Midbrain (tissue), 1 donor: ENCODE results near the gene STMP1.
"Not testable (repeated sequence)": the region's sequence is repeated elsewhere in the genome, so short reads cannot be mapped to it uniquely, and the experiment has no call there.

Experiments used
- DNase-seq: peaks from one replicate; lab custom pipeline; 2025; lab: John Stamatoyannopoulos, UW

The STMP1 gene

DNA sequence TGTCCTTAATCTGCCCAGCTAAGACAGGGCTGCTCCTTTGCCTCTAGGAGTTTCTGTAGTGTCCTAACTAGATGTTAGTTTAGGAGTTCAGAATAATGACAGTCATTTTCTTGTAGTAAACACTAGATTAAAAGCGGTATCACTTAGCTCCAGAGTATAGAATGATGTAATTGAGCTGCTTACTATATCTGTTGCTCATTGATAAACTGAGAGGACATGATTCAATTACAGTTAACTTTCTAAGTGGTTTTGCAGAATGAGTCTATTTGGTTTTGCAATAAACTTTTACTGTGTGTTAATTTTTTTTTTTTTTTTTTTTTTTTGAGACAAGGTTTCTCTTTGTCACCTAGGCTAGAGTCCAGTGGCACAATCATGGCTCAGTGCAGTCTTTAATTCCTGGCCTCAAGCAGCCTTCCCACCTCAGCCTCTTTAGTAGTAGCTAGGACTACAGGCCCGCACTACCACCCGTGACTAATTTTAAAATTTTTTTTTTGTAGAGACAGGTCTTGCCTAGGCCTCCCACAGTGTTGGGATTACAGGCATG is 1.8 kb downstream of the STMP1 start:
- DNase-seq = no peak

GRCh38 chr7:135665042-135665441 is 2.7 kb downstream of the STMP1 start:
- DNase-seq = no peak

DNA sequence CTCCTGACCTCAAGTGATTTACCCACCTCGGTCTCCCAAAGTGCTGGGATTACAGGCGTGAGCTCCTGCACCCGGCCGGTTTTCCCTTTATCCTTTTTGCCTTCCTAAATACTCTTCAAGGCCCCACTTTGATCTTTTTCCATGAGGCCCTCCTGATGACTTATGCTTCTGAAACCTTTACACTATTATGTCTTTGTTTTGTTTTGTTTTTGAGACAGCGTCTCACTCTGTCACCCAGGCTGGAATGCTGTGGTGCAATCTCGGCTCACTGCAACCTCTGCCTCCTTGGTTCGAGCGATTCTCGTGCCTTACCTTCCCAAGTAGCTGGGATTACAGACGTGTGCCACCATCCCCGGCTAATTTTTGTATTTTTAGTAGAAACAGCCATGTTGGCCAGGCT is 3.8 kb downstream of the STMP1 start:
- no peak for DNase-seq

DNA sequence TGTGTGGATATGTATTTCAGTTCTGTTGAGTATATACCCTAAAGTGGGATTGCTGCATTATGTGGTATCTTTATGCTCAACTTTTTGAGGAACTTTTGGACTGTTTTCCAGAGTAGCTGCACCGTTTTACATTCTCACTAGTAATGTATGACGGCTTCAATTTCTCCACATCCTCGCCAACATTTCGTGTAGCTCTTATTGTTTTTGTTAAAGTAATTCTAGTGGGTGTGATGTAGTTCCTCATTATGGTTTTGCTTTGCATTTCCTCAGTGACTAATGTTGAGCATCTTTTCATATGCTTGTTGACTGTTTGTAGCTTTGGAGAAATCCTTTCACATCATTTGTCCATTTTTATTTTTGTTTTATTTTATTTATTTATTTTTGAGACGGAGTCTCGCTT is 4.5 kb downstream of the STMP1 start:
- no peak for DNase-seq

DNA sequence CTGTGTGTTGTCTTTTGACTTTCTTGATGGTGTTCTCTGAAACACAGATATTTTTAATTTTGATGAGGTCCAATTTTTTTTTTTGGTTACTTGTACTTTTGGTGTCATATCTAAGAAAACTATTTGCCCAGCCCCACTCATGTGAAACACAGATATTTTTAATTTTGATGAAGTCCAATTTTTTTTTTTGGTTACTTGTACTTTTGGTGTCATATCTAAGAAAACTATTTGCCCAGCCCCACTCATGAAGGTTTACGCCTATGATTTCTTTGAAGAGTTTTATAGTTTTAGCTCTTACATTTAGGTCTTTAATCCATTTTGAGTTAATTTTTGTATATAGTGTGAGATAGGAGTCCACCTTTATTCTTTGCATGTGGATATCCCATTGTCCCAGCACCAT is 5.3 kb downstream of the STMP1 start:
- DNase-seq = not testable (repeated sequence)

- not testable (repeated sequence) for DNase-seq
Observed at GRCh38 chr7:135668852-135669395, 6.6 kb downstream of the STMP1 start.

GRCh38 chr7:135669774-135670173 is 7.5 kb downstream of the STMP1 start:
- no peak for DNase-seq

GRCh38 chr7:135670179-135670578 is 7.9 kb downstream of the STMP1 start:
- DNase-seq = no peak

DNA sequence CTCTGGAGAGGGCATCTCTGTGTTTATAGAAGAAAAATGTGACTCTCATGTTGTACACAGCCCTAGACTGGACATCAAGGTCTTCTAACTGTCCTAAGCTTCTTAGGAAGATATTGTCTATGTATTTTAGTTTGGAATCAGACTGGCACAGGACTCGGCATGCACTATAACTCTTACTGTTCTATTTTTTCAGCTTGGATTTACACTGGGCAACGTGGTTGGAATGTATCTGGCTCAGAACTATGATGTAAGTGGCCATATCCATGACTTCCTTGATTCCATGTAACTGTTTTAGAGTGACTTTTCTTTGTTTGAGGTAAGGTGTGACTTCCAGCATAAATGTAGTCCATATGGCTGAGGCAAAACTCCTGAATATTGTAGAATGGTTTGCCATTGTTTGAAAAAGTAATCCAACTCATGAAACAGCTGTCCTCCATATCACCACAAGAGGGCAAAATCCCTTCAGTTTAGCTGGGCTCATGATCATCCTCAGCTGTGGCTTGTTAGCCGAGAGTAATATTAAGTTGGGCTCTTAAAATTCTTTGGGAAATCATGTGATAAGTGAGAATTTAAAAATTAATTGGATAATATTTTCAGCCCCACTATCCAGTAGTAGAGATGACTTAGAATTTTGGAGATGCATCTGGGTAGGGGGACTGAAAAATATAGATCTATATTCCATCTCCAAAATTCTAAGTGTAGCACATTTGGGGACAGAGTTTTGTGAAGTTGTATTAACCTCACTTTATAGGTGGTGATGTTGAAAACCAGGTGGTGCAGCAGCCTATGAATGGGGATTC is 10.4 kb downstream of the STMP1 start:
- peak; percentile 51 for DNase-seq

GRCh38 chr7:135673360-135673706 is 11.0 kb downstream of the STMP1 start:
- DNase-seq = no peak

GRCh38 chr7:135678612-135679575 is 16.6 kb downstream of the STMP1 start:
- DNase-seq = no peak

GRCh38 chr7:135681762-135682161 is 19.4 kb downstream of the STMP1 start:
- DNase-seq = no peak

DNA sequence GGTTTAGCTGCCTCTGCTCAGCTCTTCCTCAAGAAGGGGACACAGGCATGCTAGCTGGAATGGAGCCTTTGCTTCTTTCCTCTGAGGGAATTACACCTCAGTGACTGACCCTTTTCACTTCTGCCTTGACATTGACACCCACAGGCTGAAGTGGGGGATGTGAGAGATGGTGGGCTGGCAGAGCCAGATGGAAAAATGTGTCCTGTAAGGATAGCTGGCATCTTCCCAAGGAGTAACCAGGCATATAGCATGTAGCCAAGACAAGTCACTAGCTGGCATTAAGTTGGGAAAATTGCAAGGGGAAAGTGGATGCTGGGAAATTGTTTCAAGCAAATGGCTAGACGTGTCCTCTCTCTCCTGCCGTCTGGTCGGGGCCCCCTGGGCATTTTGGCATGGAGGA is 19.9 kb downstream of the STMP1 start:
- DNase-seq = no peak

GRCh38 chr7:135683609-135684008 is 21.3 kb downstream of the STMP1 start:
- DNase-seq = no peak

GRCh38 chr7:135684136-135684535 is 21.8 kb downstream of the STMP1 start:
- no peak for DNase-seq

GRCh38 chr7:135684699-135685098 is 22.4 kb downstream of the STMP1 start:
- DNase-seq = no peak

DNA sequence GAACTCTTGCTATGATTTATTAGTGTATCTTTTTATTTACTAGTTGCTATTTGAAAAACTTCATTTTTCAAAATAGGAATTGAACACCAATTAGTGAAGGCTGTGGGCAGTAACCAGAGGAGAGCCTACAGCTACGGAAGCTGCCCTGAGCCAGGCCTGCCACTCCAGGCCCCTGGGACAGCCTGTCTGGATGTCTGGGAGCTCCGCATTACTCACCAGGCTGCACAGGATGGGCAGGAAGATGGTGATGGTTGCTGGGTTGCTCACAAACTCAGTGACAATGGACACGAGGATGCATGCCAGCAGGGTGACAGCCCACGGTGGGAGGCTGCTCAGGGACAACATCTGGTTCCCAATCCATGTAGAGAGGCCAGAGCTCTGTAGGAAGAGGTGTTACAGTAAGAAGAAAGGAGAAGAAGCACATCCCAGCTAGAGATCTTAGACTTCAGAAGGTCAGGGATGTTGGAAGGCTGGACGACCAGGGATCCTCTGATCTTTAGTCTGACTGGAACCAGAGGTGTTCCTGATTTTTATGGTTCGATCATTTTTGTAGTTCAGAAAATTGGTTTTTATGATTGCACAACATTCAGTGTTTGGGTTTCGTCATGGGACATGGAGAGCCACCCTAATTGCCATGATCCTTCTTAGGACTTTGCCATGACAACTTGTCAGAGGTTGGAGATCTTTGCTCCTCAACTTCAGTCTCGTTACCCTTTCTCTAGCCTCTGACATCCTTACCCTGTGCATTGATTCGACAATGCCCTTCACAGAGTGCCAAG is 23.2 kb downstream of the STMP1 start:
- no peak for DNase-seq

- DNase-seq = no peak
Observed at GRCh38 chr7:135687466-135687865, 25.2 kb downstream of the STMP1 start.

DNA sequence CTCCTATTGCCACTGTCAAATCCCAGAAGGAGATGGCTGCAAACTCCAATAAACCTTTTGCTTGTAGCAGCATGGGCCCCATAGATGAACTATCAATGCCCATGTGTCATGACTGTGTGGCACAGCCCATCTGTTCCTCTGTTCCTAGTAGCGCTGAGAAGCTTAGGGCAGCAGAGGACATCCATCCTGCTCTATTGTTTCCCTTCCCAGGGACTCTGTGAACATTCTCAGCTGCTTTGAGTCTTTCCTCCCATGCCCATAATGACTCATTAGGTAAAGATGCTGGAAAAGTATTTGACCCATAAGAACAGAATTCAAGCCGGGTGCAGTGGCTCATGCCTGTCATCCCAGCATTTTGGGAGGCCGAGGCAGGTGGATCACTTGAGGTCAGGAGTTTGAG is 28.3 kb downstream of the STMP1 start:
- no peak for DNase-seq

- DNase-seq = no peak
Observed at GRCh38 chr7:135692055-135692454, 29.7 kb downstream of the STMP1 start.

GRCh38 chr7:135692606-135693005 is 30.3 kb downstream of the STMP1 start:
- not testable (repeated sequence) for DNase-seq

- no peak for DNase-seq
Observed at GRCh38 chr7:135693558-135693957, 31.2 kb downstream of the STMP1 start.
